Activated CD4-positive, CD25-positive, alpha-beta regulatory T cell treated with anti-CD3 and anti-CD28 coated beads, Interleukin-2, amount 50 U/mL, for 24 hours (primary cell): Measurements from ENCODE around the gene OTOR.

Experiments used
- ATAC-seq, 2 donors: fragments of 150-1000 bp; cut with Tn5 transposase; one replicate each; pipeline ENCODE4 v1.10.0; 2021; ENCODE audit warnings: mild to moderate bottlenecking in 1 of 2, moderate library complexity in 1 of 2

The OTOR gene, protein sequence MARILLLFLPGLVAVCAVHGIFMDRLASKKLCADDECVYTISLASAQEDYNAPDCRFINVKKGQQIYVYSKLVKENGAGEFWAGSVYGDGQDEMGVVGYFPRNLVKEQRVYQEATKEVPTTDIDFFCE

DNA sequence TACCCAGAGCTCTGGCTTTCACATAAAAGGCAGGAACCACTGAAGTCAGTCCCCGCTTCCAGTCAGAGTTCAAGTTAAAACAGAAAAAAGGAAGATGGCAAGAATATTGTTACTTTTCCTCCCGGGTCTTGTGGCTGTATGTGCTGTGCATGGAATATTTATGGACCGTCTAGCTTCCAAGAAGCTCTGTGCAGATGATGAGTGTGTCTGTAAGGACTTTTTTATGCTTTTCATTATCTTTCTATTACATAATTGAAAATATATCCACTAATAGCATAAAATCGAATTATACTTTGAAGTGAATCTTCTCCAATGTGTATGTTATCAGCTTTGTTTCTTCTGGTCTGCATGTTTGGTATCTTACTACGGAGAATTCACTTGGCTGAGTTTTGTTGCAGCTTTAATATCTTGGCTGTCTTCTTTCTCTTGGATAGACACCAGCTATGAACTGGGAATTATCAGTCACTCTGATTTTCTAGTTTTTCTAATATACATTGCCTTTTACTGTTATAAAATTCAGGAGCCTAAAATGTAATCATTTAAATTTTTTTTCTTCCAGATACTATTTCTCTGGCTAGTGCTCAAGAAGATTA lies at the start of gene OTOR:
Gene OTOR, plus strand, starts transcription at position 51 of the 593 bp plus-strand sequence. Its CDS starts 44 bp downstream, at position 95.
- ATAC-seq, result no peak

- ATAC-seq, result no peak
Observed at GRCh38 chr20:16699293-16699692, 48.9 kb upstream of the OTOR start.

- no peak for ATAC-seq
Observed at GRCh38 chr20:16701296-16701695, 46.9 kb upstream of the OTOR start.

GRCh38 chr20:16703570-16703969 lies 44.6 kb upstream of the OTOR start:
- no peak for ATAC-seq

GRCh38 chr20:16707674-16708073 lies 40.5 kb upstream of the OTOR start:
- peak in 1 of 2 donors; percentile 41 for ATAC-seq

- ATAC-seq, result no peak
Observed at GRCh38 chr20:16708602-16709001, 39.6 kb upstream of the OTOR start.

- ATAC-seq, result peak; percentile 48 to 74
Observed at GRCh38 chr20:16709017-16709416, 39.1 kb upstream of the OTOR start.

GRCh38 chr20:16710781-16711180 lies 37.4 kb upstream of the OTOR start:
- no peak for ATAC-seq

DNA sequence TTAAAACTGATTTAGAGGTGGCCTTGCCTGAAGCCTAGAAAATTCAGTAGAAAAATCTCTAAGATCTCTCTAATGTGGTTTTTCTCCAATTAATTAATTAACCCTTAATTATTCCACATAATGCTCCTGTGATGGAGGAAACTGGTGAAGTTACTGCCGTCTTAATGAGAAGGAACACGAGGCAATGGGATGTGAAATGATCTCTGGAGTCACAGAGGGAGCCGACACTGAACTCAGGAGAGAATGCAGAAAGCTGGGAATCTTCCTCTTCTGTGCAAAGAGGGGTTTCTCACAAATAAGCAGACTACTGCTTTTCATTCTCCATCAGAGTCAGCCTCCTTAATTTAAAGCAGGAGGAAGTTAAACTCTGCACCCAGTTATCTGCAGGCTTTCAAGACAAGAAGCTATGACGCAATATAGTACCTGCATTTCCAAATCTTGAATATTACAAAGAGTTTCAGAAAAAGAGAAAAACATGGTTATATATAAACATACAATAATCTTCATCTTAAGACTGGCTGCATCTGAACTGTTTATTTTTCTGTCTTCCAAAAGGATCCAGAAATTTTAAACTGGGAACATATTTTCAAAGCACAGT lies 36.4 kb upstream of the OTOR start:
- ATAC-seq, result no peak

DNA sequence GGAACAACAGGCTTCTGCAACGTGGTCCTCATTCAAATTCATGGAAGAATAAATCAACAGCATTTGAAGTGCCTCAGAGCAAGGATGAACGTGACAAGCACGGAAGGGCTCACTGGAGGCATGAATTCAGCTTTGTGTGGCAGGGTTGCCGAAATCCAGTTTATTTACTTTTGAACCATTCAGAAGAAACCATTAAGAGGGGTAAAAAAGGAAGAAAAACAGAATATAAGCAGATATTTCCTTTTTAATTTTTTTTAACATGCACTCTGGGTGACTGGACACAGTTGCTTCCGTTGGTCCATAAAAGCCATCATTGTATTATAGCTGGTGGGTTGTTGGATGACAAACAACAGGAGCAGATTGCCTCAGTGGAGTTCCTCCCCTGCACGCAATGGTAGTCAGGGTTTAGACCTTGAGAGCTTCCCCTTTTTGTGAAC lies 35.6 kb upstream of the OTOR start:
- ATAC-seq, result no peak

GRCh38 chr20:16713066-16713465 lies 35.1 kb upstream of the OTOR start:
- no peak for ATAC-seq

GRCh38 chr20:16714242-16714641 lies 33.9 kb upstream of the OTOR start:
- ATAC-seq, result no peak

DNA sequence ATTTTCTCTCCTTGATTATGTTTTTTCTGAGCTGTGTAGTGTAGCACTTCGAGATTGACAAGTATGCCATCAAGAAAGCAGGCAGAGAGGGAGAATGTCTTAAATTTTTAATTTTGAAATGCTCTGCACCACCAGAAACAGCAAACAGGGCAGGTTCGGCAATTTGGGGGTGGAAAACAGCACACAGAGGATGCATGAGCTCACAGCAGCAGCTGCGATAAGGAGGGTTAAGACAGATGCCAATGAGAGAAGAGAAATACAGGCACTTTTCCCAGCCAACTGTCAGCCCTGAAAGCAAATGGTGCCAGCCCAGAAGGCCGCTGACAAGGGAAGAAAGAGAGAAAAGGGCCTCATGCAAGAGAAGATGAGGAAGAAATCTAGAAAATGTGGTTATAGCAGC lies 33.4 kb upstream of the OTOR start:
- ATAC-seq, result no peak

GRCh38 chr20:16719421-16719820 lies 28.7 kb upstream of the OTOR start:
- no peak for ATAC-seq

DNA sequence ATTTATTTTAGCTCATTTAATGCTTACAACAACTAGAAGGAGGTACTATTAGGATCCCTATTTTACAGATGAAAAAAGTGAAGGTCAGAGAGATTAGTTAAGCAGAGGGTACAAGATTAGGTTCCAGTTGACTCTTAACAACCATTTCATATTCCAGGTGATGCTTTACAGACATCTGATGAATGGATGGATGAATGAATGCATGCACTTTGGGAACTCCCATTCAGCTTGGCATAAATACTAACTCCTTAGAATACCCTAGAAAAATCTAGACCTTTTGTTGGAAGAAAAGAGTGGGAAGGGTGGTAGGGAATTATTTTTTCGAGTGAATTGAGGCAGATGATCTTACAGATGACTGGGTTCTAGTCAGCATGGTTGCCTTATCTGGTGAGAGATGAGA lies 19.1 kb upstream of the OTOR start:
- ATAC-seq, result no peak

DNA sequence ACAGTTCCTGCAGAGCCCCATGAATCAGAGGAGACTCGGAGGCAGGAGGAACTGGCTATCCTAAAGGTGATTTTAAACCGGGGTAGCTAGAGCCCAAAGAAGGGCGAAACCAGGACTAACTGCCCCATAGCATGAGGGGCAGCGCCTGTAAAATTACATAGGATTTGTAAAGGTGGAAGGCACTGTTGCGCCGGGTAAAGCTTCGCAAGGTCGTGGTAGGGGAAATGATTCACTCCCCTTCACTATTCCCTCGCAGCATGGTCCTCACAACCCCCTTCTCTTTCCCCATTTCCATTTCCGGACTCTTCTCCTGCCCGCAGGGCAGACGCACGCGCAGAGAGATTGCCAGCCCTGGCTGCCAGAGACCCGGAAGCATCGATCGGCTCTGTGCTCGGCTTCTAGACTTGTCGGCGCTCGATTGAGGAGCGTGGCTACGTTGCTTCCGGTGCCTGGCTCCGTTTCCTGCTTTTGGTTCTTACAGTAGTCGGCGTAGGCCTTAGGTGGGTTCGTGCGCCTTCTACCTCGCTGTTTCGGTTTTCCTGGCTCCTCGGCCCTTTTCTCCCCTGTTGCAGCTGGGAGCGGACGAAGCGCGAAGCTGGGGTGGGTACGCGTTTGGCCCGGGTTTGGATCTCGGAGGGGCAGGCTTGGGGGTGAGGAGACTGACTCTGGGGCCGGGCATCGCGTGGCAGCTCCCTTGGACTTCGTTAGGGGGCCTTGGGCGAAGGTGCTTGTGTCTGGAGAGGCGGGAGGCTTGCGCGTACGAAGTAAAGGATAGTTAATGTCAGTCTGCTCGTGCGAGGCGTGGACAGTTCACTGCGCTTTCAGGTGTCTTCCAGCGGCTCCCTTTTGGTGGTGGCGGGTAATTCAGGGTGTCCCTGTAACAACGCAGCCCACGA lies 18.3 kb upstream of the OTOR start, which contains the start of gene SNRPB2:
Gene SNRPB2, plus strand, starts transcription at position 462 of the 896 bp plus-strand sequence. CDS start 1,677 bp downstream, outside the sequence.
- ATAC-seq, result peak; percentile 92 to 94

DNA sequence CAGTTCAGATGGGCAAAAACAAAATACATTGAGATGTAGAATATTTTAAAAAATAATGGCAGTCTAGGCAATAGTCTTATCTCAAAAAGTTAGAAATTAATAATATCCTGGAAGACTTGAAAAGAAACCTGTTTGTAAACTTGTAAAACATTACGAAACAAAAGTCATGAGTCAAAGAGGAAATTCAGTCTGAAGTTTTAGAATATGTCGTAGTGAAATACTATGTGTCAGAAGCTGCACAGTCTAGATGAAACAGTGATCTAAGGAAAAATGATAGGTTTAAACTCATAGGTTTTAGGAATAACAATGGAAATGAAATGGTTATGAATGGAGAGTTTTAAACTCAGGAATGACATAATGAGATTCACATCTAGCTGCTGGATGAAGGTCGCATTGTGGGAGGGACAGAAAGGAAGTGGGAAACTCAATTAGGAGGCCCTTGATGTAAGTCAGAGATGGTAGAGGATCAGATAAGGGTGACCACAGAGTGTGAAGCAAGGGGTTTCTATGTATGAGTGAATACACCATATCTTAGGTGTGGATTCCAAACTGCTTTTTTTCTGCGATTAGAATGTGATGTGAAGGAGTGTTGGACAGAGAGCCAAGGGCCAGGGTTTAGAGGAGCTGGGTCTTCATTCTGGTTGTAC lies 15.5 kb upstream of the OTOR start:
- ATAC-seq, result peak in 1 of 2 donors; percentile 53

GRCh38 chr20:16740365-16741072 lies 7.6 kb upstream of the OTOR start:
- no peak for ATAC-seq

GRCh38 chr20:16744178-16744807 lies 3.9 kb upstream of the OTOR start:
- ATAC-seq, result no peak

DNA sequence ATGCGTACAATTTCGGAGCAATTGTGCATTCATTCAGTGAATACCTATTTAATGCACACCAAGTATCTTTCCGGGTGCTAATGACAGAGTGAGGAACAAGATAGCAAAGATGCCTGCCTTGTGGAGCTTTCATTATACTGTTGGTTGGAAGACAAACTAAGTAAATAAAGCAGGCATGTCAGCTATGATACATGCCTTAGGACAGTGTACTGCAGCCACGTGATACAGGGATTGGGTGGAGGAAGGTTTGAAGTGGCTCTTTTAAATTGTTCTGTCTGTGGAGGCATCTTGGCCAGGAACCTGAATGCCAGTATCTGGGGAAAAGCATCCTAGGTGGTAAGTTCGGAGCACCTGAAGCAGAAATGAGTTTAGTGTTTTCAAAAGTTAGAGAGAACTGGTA lies 3.0 kb upstream of the OTOR start:
- ATAC-seq, result no peak

DNA sequence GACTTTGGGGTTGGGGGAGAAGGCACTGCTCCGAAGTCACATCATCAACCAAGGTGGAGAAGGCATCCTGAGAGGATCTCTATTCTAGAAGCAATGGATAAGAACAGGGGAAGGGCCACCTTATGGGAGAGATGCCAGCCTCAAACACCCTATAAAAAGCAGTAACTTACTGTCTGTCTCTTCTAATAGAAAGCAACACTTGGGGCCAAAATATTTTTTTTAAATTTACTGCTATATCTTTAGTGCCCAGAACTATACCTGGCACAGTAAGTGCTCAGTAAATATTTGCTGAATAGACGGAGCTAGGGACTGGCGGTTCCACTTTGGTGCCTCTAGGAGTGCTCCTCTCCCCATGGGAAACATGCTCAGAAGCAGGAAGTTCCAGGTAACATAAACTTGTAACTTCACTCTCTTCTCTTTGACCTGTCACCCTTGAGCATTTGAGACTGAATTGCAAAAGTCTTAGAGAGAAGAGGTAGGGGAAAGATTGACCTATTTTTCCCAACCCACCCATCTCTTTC lies 807 bp upstream of the OTOR start:
- ATAC-seq, result no peak
